ENCODE results near the gene TRPM2.

- TF ChIP-seq, protein P1, sequence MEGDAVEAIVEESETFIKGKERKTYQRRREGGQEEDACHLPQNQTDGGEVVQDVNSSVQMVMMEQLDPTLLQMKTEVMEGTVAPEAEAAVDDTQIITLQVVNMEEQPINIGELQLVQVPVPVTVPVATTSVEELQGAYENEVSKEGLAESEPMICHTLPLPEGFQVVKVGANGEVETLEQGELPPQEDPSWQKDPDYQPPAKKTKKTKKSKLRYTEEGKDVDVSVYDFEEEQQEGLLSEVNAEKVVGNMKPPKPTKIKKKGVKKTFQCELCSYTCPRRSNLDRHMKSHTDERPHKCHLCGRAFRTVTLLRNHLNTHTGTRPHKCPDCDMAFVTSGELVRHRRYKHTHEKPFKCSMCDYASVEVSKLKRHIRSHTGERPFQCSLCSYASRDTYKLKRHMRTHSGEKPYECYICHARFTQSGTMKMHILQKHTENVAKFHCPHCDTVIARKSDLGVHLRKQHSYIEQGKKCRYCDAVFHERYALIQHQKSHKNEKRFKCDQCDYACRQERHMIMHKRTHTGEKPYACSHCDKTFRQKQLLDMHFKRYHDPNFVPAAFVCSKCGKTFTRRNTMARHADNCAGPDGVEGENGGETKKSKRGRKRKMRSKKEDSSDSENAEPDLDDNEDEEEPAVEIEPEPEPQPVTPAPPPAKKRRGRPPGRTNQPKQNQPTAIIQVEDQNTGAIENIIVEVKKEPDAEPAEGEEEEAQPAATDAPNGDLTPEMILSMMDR (IDR thresholded peaks at IDR 0.05; ENCODE audit: extremely low read depth in 1 of 2, insufficient read depth in 1 of 2, low read depth in 1 of 2, low read length in 2 of 2) = peak; percentile 62 to 75
- no peak for TF ChIP-seq EZH2 (IDR thresholded peaks at IDR 0.05; ENCODE audit: borderline replicate concordance, low read depth, low read length, severe bottlenecking)
- TF ChIP-seq POLR2A (IDR thresholded peaks at IDR 0.05; ENCODE audit: low read depth, low read length) = no peak
- TF ChIP-seq POLR2AphosphoS5 (IDR thresholded peaks at IDR 0.05; ENCODE audit: insufficient read depth, low read depth, low read length) = no peak
- TF ChIP-seq, protein P2, sequence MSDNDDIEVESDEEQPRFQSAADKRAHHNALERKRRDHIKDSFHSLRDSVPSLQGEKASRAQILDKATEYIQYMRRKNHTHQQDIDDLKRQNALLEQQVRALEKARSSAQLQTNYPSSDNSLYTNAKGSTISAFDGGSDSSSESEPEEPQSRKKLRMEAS (IDR thresholded peaks at IDR 0.05; ENCODE audit: insufficient read depth, insufficient read length) = no peak
- no peak for TF ChIP-seq GATA2 (IDR thresholded peaks at IDR 0.05; ENCODE audit: insufficient read depth, insufficient read length, low read depth, low read length)
- no peak for TF ChIP-seq MYC (IDR thresholded peaks at IDR 0.05; ENCODE audit: low read depth, low read length)
- TF ChIP-seq JUN (IDR thresholded peaks at IDR 0.05; ENCODE audit: borderline replicate concordance, insufficient read depth, insufficient read length, low read depth) = no peak
Observed at GRCh38 chr21:44487831-44488230, 134.4 kb downstream of the TRPM2 start.

All from endothelial cell of umbilical vein (primary cell).